ENCODE measurements around the gene SPRYD3.
A peak's percentile ranks its signal among the peaks of the same experiment; 100 is the strongest.

SPRYD3 gene

GRCh38 chr12:53100466-53101151, 21.4 kb upstream of the SPRYD3 start:
- Histone ChIP-seq H3K9ac (ENCODE audit: low read length) (no peak overlapping the region), H3K4me2 (ENCODE audit: low read length) (no peak overlapping the region), H3K27me3 (ENCODE audit: low read depth, low read length) (peaks cover 20% of the 10 kb centered on the region), H2AFZ (ENCODE audit: low read depth, low read length) (no peak overlapping the region), H3K4me3 (ENCODE audit: low read length) (no peak overlapping the region), H3K79me2 (ENCODE audit: low read length) (no peaks in the 10 kb centered on the region), H4K20me1 (ENCODE audit: insufficient read depth, low read length) (no peaks in the 10 kb centered on the region), H3K9me3 (ENCODE audit: insufficient read depth, low read length) (no peaks in the 10 kb centered on the region), H3K4me1 (ENCODE audit: low read length) (peaks cover 18% of the 10 kb centered on the region), H3K27ac (ENCODE audit: low read length) (no peak overlapping the region), H3K36me3 (replicated peaks; ENCODE audit: low read depth, low read length) (no peaks in the 10 kb centered on the region)
- TF ChIP-seq CTCF (IDR thresholded peaks at IDR 0.05; ENCODE audit: low read depth, low read length) (no peak), EZH2phosphoT487 (IDR thresholded peaks at IDR 0.05; ENCODE audit: low read depth) (no peak)

GRCh38 chr12:53099071-53099882, 20.1 kb upstream of the SPRYD3 start:
- Histone ChIP-seq H4K20me1 (ENCODE audit: insufficient read depth, low read length) (no peaks in the 10 kb centered on the region), H3K9me3 (ENCODE audit: insufficient read depth, low read length) (no peaks in the 10 kb centered on the region), H3K79me2 (ENCODE audit: low read length) (no peaks in the 10 kb centered on the region), H3K4me1 (ENCODE audit: low read length) (peaks cover 18% of the 10 kb centered on the region), H3K4me3 (ENCODE audit: low read length) (no peak overlapping the region), H3K36me3 (replicated peaks; ENCODE audit: low read depth, low read length) (no peaks in the 10 kb centered on the region), H3K27ac (ENCODE audit: low read length) (no peak overlapping the region), H3K4me2 (ENCODE audit: low read length) (peak overlapping the region; percentile 95), H3K9ac (ENCODE audit: low read length) (no peak overlapping the region), H2AFZ (ENCODE audit: low read depth, low read length) (no peak overlapping the region), H3K27me3 (ENCODE audit: low read depth, low read length) (peaks cover 20% of the 10 kb centered on the region)
- peak; percentile 88 for TF ChIP-seq CTCF (IDR thresholded peaks at IDR 0.05; ENCODE audit: low read depth, low read length)
- no peak for TF ChIP-seq EZH2phosphoT487 (IDR thresholded peaks at IDR 0.05; ENCODE audit: low read depth)

GRCh38 chr12:53098354-53098981, 19.3 kb upstream of the SPRYD3 start:
- H3K4me3 ChIP-seq (ENCODE audit: low read length) = peak overlapping the region; percentile 79
- H3K4me2 ChIP-seq (ENCODE audit: low read length) = peak overlapping the region; percentile 95
- no peaks in the 10 kb centered on the region for H4K20me1 ChIP-seq (ENCODE audit: insufficient read depth, low read length)
- H3K27me3 ChIP-seq (ENCODE audit: low read depth, low read length) = peaks cover 20% of the 10 kb centered on the region
- no peaks in the 10 kb centered on the region for H3K36me3 ChIP-seq (replicated peaks; ENCODE audit: low read depth, low read length)
- no peak for TF ChIP-seq EZH2phosphoT487 (IDR thresholded peaks at IDR 0.05; ENCODE audit: low read depth)
- no peak for TF ChIP-seq CTCF (IDR thresholded peaks at IDR 0.05; ENCODE audit: low read depth, low read length)
- H3K27ac ChIP-seq (ENCODE audit: low read length) = no peak overlapping the region
- H3K9me3 ChIP-seq (ENCODE audit: insufficient read depth, low read length) = no peaks in the 10 kb centered on the region
- peak overlapping the region; percentile 51 for H3K9ac ChIP-seq (ENCODE audit: low read length)
- H3K4me1 ChIP-seq (ENCODE audit: low read length) = peaks cover 18% of the 10 kb centered on the region
- H2AFZ ChIP-seq (ENCODE audit: low read depth, low read length) = peak overlapping the region; percentile 95
- H3K79me2 ChIP-seq (ENCODE audit: low read length) = no peaks in the 10 kb centered on the region
